Mesodermal cell (in vitro differentiated cells): Measurements from ENCODE around the gene ARHGAP15.

Source experiments
- H3K27ac ChIP-seq: 2 replicates; pipeline ENCODE4 v1.7.0; 2013; ENCODE audit warnings: mild to moderate bottlenecking, low read depth, low read length, moderate library complexity; ENCODE audit not compliant: severe bottlenecking
- H3K36me3 ChIP-seq: 2 replicates; pipeline ENCODE4 v1.7.1; 2013; ENCODE audit warnings: mild to moderate bottlenecking, low read length, moderate library complexity; ENCODE audit not compliant: control insufficient read depth, insufficient read depth
- H3K4me1 ChIP-seq: one replicate; pipeline ENCODE4 v1.7.1; 2013; ENCODE audit warnings: mild to moderate bottlenecking, low read length; ENCODE audit not compliant: insufficient read depth, control insufficient read depth, poor library complexity, severe bottlenecking
- H3K4me3 ChIP-seq: 2 replicates; pipeline ENCODE4 v1.7.0; 2013; ENCODE audit warnings: low read length, control low read depth, mild to moderate bottlenecking; ENCODE audit not compliant: insufficient read depth, poor library complexity, severe bottlenecking; ENCODE audit errors: extremely low read depth
- H3K9me3 ChIP-seq: 2 replicates; pipeline ENCODE4 v1.7.1; 2013; ENCODE audit warnings: mild to moderate bottlenecking, low read length, moderate library complexity; ENCODE audit not compliant: control insufficient read depth
- WGBS, 2 experiments: methylation state at CpG; one replicate each; pipeline ENCODE4 v1.1.5; 2013; ENCODE audit warnings: missing lambda C conversion rate in 2 of 2; ENCODE audit not compliant: insufficient coverage in 2 of 2; 5-methylcytosine and 5-hydroxymethylcytosine counted together

ARHGAP15 gene

DNA sequence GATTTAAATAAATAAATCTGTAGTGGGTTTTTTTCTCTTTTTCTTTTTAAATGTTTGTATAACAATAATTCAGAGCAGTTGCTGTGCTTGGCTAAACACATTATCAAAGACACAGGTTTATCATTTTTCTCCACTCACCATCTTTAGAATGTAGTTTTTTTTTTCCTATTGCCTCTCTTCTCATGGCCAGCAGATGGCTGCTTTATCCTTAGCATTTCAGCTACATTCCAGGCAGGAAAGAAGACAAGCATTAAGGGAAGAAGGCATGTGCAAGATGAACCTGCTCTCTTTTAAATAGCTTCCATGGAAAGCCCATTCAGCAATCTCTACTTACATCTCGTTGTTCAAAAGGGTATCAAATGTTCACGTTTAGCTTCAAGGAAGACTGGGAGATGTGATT is 42.6 kb downstream of the ARHGAP15 start:
- 45% methylated on average over 2 of the region's 2 CpGs; no CpG with 5 or more reads in 1 of the 2 experiments for WGBS, 2 experiments
- Histone ChIP-seq H3K9me3 (no peaks in the 10 kb centered on the region), H3K4me3 (no peak overlapping the region), H3K27ac (no peak overlapping the region), H3K36me3 (no peaks in the 10 kb centered on the region), H3K4me1 (no peaks in the 10 kb centered on the region)

DNA sequence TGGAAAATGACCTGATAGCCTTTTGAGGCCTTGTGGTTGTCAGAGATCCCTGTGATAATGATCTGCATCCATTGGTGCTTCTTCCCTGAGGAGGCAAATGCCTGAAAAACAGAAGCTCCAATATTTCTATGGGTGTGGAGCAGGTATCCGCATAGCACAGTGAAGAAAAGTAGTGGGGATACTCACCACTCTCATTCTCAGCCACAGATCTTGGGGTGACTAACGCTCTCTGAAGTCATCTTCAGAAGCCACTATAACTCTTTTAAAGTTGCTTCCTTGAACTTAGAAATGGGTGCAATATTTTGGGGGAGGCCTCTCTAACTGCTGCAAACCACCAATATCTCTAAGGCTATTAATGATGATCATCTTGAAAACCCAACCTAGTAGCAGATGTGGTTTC is 46.2 kb downstream of the ARHGAP15 start:
- Histone ChIP-seq H3K4me3 (no peak overlapping the region), H3K36me3 (no peaks in the 10 kb centered on the region)
- 100% methylated on average over 1 of the region's 2 CpGs; no CpG with 5 or more reads in 1 of the 2 experiments for WGBS, 2 experiments

DNA sequence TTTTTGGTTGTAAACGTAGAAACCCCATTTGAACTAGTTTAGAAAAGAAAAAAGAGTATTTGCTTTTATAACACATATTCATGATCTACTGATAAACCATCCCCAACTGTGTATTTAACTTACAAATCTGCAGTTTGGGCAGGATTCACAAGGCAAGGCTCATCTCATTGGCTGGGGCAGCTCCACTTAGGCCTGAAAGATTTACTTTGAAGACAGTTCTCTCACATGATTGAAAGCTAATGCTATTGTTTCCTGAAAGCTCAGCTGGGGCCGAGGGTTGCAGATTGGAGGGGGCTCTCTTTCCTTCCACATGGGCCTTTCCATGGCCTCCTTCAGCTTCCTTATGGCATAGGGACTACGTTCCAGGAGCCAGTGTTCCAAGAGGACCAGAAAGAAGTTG is 47.4 kb downstream of the ARHGAP15 start:
- H3K4me3 ChIP-seq = no peak overlapping the region
- H3K4me1 ChIP-seq = no peaks in the 10 kb centered on the region
- H3K27ac ChIP-seq = no peak overlapping the region
- no peaks in the 10 kb centered on the region for H3K36me3 ChIP-seq
- peaks cover 5% of the 10 kb centered on the region for H3K9me3 ChIP-seq
- WGBS, 2 experiments = 71 to 86% methylated on average over 1 of the region's 3 CpGs

More for the DNA sequence above, 46.2 kb downstream of the ARHGAP15 start:
- Histone ChIP-seq H3K4me1 (no peaks in the 10 kb centered on the region), H3K27ac (no peak overlapping the region), H3K9me3 (no peaks in the 10 kb centered on the region)

DNA sequence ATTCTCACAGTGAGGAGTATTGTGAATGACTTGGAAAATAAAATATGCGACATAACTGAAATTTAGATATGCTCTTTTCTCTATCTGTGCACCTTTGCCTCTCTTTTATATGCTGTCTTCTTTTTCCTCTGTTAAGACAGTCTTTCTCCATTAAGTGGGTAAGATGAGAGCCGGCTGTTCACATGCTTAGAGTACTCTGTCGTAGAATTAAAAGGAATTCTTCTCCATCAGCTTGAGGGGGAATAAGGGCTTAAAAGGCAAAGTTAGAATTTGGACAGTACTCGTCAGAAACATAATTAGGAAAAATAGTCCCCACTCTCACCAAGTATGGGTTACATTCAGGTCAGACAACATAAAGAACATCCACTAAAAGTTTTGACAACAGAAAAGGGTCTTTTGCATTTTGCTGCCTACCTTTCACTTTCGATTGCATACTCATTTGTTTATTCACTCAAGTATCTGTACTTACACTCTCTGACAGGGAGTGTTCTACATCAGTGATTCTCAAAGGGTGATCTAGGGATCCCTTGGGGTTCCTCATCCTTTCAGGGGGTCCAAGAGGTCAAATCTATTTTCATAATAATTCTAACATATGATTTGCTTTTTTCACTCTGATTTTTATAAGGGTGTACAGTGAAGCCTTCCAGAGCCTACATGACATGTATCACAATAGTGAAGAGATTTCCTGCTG is 48.0 kb downstream of the ARHGAP15 start:
- no peak overlapping the region for H3K4me3 ChIP-seq
- H3K36me3 ChIP-seq = no peaks in the 10 kb centered on the region
- H3K27ac ChIP-seq = no peak overlapping the region
- WGBS, 2 experiments = 83 to 100% methylated on average over 1 of the region's 5 CpGs
- no peaks in the 10 kb centered on the region for H3K4me1 ChIP-seq
- peaks cover 5% of the 10 kb centered on the region for H3K9me3 ChIP-seq

DNA sequence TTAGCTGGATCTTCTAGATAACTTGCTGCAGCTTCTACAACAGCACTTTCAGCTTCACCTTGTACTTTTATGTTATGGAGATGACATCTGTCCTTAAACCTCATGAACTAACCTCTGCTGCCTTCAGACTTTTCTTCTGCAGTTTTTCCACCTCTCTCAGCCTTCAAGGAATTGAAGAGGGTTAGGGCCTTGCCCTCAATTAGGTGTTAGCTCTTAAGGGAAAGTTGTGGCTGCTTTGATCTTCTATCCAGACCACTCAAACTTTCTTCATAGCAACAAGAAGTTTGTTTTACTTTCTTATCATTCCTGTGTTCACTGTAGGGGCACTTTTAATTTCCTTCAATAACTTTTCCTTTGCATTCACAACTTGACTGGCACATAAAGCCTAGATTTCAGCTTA is 52.3 kb downstream of the ARHGAP15 start:
- H3K9me3 ChIP-seq = peaks cover 5% of the 10 kb centered on the region

DNA sequence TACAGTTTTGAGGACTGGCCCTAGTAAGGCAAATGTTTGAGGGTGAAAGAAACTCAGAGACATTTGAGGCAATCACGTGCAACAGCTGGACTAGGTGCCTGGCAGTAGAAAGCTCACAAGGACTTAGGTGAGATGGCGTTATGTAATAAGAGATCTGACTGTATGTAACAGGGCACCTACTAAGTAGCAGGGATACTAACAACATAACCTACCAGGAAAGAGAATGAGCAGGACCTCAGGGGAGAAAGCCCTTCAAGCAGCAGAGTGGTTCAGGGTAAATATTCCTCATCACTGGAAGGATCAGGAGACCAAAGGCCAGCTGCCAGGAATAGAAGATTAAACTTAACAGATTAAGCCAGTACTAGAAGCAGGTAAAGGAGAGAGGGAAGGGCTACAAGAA is 53.4 kb downstream of the ARHGAP15 start:
- peaks cover 5% of the 10 kb centered on the region for H3K9me3 ChIP-seq
- H3K4me3 ChIP-seq = no peak overlapping the region
- H3K27ac ChIP-seq = no peak overlapping the region
- no peaks in the 10 kb centered on the region for H3K36me3 ChIP-seq
- 80 to 86% methylated on average over 1 of the region's 2 CpGs for WGBS, 2 experiments
- no peaks in the 10 kb centered on the region for H3K4me1 ChIP-seq

More for the DNA sequence above, 52.3 kb downstream of the ARHGAP15 start:
- Histone ChIP-seq H3K27ac (no peak overlapping the region), H3K4me3 (no peak overlapping the region), H3K36me3 (no peaks in the 10 kb centered on the region), H3K4me1 (no peaks in the 10 kb centered on the region)

DNA sequence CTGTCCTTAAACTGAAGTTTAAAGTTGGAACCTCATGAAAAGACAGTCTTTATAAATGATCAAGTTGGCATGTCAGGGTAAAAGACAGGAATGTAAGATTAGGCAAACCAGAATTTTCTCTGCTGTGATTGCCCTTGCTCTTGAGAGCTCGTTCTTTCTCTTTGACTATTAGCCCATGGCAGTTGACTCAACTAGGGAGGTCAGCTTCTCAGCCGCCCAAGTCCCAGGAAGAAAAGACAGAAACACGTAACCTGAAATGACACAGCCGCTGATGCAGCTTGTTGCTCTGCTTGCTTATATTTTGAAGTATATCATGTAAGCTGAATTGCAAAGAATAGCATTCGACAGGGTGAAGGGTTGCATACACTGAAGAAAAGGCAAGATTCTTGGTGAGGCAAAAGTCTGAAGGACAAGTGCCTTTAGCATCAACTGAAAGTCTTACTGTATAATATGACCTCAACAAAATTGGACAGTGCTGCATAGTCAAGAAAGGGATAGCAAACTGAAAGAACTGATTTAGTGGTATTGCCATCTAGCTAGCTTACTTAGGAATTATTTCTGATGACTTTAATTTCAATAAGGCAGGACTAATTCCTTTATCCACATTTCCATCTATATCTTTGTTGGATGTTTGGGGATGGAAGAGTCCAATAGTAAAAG is 54.7 kb downstream of the ARHGAP15 start:
- Histone ChIP-seq H3K4me1 (no peaks in the 10 kb centered on the region), H3K27ac (no peak overlapping the region), H3K9me3 (peaks cover 5% of the 10 kb centered on the region), H3K36me3 (no peaks in the 10 kb centered on the region), H3K4me3 (no peak overlapping the region)
- WGBS, 2 experiments = 82 to 94% methylated on average over 5 of the region's 5 CpGs

GRCh38 chr2:143186876-143187275 is 57.7 kb downstream of the ARHGAP15 start:
- Histone ChIP-seq H3K36me3 (no peaks in the 10 kb centered on the region), H3K4me1 (no peaks in the 10 kb centered on the region), H3K4me3 (no peak overlapping the region), H3K27ac (no peak overlapping the region), H3K9me3 (no peaks in the 10 kb centered on the region)
- 100% methylated on average over 1 of the region's 3 CpGs; no CpG with 5 or more reads in 1 of the 2 experiments for WGBS, 2 experiments

GRCh38 chr2:143190431-143190830 is 61.2 kb downstream of the ARHGAP15 start:
- Histone ChIP-seq H3K4me3 (no peak overlapping the region), H3K27ac (no peak overlapping the region), H3K9me3 (no peaks in the 10 kb centered on the region), H3K36me3 (no peaks in the 10 kb centered on the region), H3K4me1 (no peaks in the 10 kb centered on the region)
- 72 to 95% methylated on average over 2 to 3 of the region's 3 CpGs for WGBS, 2 experiments

DNA sequence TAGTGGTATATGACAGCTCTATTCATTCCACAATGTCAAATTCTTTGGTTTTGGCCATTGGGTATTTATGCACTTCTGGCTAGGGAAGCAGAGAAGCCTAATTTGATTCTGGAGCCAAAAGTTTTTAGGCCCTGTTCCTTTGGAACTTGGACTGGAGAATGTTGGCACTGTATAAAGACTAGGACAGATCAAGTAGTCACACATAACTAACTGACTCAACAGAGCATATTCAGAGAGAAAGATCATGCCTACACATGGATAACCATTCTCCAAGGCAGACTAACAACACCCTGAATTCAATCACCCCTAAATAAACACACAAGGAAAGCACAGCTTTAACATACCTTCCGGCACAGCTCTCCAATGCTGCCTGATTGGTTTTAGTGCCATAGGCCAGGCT is 62.9 kb downstream of the ARHGAP15 start:
- Histone ChIP-seq H3K27ac (no peak overlapping the region), H3K9me3 (no peaks in the 10 kb centered on the region), H3K4me1 (no peaks in the 10 kb centered on the region), H3K36me3 (no peaks in the 10 kb centered on the region), H3K4me3 (no peak overlapping the region)
- WGBS, 2 experiments = 83% methylated on average over 1 of the region's 1 CpG; no CpG with 5 or more reads in 1 of the 2 experiments

DNA sequence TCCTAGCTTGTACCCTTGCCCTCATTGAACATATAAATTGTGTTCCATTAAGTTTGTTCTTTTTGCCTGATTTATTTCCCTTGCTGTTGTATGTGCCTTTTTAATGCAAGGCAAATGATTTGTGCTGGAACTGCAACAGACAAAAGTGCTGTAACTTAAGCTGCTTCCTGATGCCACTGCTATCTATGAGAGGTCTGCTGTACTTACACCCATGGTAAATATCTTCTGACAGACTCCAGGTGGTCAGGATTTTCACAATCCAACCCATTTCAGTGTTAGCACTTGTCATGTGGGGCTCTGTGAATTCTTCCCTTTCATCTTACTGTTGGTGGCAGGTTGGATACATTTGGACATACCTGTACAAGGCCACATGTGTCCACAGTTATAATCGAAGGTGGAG is 63.5 kb downstream of the ARHGAP15 start:
- no peak overlapping the region for H3K27ac ChIP-seq

More for the DNA sequence above, 63.5 kb downstream of the ARHGAP15 start:
- H3K4me1 ChIP-seq = no peaks in the 10 kb centered on the region
- WGBS, 2 experiments = 80% methylated on average over 1 of the region's 1 CpG; no CpG with 5 or more reads in 1 of the 2 experiments
- no peaks in the 10 kb centered on the region for H3K9me3 ChIP-seq
- H3K4me3 ChIP-seq = no peak overlapping the region
- no peaks in the 10 kb centered on the region for H3K36me3 ChIP-seq
